ENCODE measurements around the gene PTH1R.

DNA sequence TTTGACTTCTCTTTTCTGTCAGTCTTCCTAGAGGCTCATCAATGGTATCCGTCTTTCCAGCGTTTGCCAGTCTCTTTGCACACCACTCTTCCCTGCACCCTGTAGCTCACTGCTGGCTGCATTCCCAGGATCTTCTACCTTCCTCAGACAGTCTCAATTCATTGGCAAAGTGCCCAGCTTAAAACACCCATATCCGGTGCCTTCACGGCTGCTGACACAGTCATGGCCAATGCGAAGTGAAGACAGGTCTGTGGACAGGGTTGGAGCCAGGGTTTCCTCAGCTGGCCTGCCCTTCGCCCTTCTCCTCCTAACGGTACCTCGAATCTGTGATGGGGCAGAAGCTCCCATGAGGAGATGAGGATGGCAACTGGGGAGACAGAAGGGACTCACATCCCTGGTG lies 36.1 kb downstream of the PTH1R start:
- TF ChIP-seq POLR2A (IDR thresholded peaks at IDR 0.05) (no peak), POLR2AphosphoS5 (IDR thresholded peaks at IDR 0.05) (no peak), EP300 (IDR thresholded peaks at IDR 0.05) (no peak)
- TF ChIP-seq, protein P1, sequence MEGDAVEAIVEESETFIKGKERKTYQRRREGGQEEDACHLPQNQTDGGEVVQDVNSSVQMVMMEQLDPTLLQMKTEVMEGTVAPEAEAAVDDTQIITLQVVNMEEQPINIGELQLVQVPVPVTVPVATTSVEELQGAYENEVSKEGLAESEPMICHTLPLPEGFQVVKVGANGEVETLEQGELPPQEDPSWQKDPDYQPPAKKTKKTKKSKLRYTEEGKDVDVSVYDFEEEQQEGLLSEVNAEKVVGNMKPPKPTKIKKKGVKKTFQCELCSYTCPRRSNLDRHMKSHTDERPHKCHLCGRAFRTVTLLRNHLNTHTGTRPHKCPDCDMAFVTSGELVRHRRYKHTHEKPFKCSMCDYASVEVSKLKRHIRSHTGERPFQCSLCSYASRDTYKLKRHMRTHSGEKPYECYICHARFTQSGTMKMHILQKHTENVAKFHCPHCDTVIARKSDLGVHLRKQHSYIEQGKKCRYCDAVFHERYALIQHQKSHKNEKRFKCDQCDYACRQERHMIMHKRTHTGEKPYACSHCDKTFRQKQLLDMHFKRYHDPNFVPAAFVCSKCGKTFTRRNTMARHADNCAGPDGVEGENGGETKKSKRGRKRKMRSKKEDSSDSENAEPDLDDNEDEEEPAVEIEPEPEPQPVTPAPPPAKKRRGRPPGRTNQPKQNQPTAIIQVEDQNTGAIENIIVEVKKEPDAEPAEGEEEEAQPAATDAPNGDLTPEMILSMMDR (IDR thresholded peaks at IDR 0.05) = no peak

Measured in upper lobe of left lung (tissue), 4 donors.